Measurements from ENCODE around the gene ETF1.
"Not testable (repeated sequence)": the region's sequence is repeated elsewhere in the genome, so short reads cannot be mapped to it uniquely, and the experiment has no call there.

Gene ETF1

GRCh38 chr5:138491284-138491648, 51.8 kb downstream of the ETF1 start:
- DNase-seq (ENCODE audit: low read depth in 2 of 2): no peak

GRCh38 chr5:138490648-138491283, 52.3 kb downstream of the ETF1 start:
- DNase-seq (ENCODE audit: low read depth in 2 of 2): no peak

- DNase-seq (ENCODE audit: low read depth in 2 of 2): no peak
Measured at GRCh38 chr5:138489683-138490061, 53.4 kb downstream of the ETF1 start.

- DNase-seq (ENCODE audit: low read depth in 2 of 2): no peak
Measured at GRCh38 chr5:138488481-138488945, 54.5 kb downstream of the ETF1 start.

GRCh38 chr5:138482638-138483037, 60.4 kb downstream of the ETF1 start:
- no peak for DNase-seq (ENCODE audit: low read depth in 2 of 2)

GRCh38 chr5:138476918-138477317, 66.1 kb downstream of the ETF1 start:
- no peak for DNase-seq (ENCODE audit: low read depth in 2 of 2)

GRCh38 chr5:138473151-138473550, 69.9 kb downstream of the ETF1 start:
- DNase-seq (ENCODE audit: low read depth in 2 of 2): not testable (repeated sequence)

- DNase-seq (ENCODE audit: low read depth in 2 of 2): no peak
Measured at GRCh38 chr5:138472353-138472752, 70.7 kb downstream of the ETF1 start.

GRCh38 chr5:138471052-138471361, 72.0 kb downstream of the ETF1 start:
- no peak for DNase-seq (ENCODE audit: low read depth in 2 of 2)

GRCh38 chr5:138470322-138471051, 72.5 kb downstream of the ETF1 start:
- no peak for DNase-seq (ENCODE audit: low read depth in 2 of 2)

- peak in 1 of 2 experiments; percentile 54 for DNase-seq (ENCODE audit: low read depth in 2 of 2)
Measured at GRCh38 chr5:138469540-138470321, 73.3 kb downstream of the ETF1 start.

GRCh38 chr5:138468966-138469539, 74.0 kb downstream of the ETF1 start:
- DNase-seq (ENCODE audit: low read depth in 2 of 2): peak in 1 of 2 experiments; percentile 24

- DNase-seq (ENCODE audit: low read depth in 2 of 2): peak; percentile 15 to 16
Measured at GRCh38 chr5:138468133-138468965, 74.7 kb downstream of the ETF1 start.

- DNase-seq (ENCODE audit: low read depth in 2 of 2): peak; percentile 1 to 10
Measured at GRCh38 chr5:138467711-138468132, 75.3 kb downstream of the ETF1 start.

- peak; percentile 6 to 7 for DNase-seq (ENCODE audit: low read depth in 2 of 2)
Measured at GRCh38 chr5:138466900-138467710, 75.9 kb downstream of the ETF1 start.

- DNase-seq (ENCODE audit: low read depth in 2 of 2): peak; percentile 6 to 8
Measured at GRCh38 chr5:138466125-138466899, 76.7 kb downstream of the ETF1 start.

GRCh38 chr5:138465261-138466124, 77.5 kb downstream of the ETF1 start, which contains the start of gene EGR1:
Gene EGR1 (plus strand): TSS chr5:138465479. CDS start chr5:138465762, 283 bp downstream.
- peak; percentile 91 for DNase-seq (ENCODE audit: low read depth in 2 of 2)

- DNase-seq (ENCODE audit: low read depth in 2 of 2): peak; percentile 98 to 99
Measured at GRCh38 chr5:138464388-138465260, 78.4 kb downstream of the ETF1 start.
